Body of pancreas (tissue), 4 donors: ENCODE results near the gene UBB. TPM values are rescaled to one million over a fixed set of nuclear protein-coding genes. Genes with fewer than 3 reads are reported as not detected.

Experiments
- ATAC-seq: fragments of 150-250 bp; one replicate; pipeline ENCODE4 v1.9.1; 2016
- DNase-seq, 4 donors: peaks; one replicate each; pipeline ENCODE4 v3.0.0-alpha.2; 2019
- H3K27ac ChIP-seq, 4 donors: fragments of 200-600 bp; sonication (generic); 1 replicate in 3 of 4; 2 replicates in 1 of 4; pipeline versions ENCODE4 v1.5.1 to v1.6.1; 2016 to 2019; ENCODE audit warnings: mild to moderate bottlenecking in 1 of 4, mixed read lengths in 1 of 4, moderate library complexity in 1 of 4
- H3K27me3 ChIP-seq, 2 donors: fragments of 200-600 bp; sonication (generic); one replicate each; pipeline ENCODE4 v1.6.0; 2016; ENCODE audit warnings: mild to moderate bottlenecking in 1 of 2
- H3K36me3 ChIP-seq, 2 donors: fragments of 200-600 bp; sonication (generic); replicated peaks in 1 of 2; 2 replicates each; pipeline ENCODE4 v1.5.1; 2016; ENCODE audit warnings: low read depth in 2 of 2; ENCODE audit not compliant: insufficient read depth in 1 of 2
- H3K4me1 ChIP-seq: fragments of 200-600 bp; sonication (generic); one replicate; pipeline ENCODE4 v1.6.0; 2016
- H3K4me3 ChIP-seq, 2 donors: fragments of 200-600 bp; sonication (generic); 1 replicate in 1 of 2; 2 replicates in 1 of 2; pipeline ENCODE4 v1.5.1; 2016 to 2019
- H3K9me3 ChIP-seq, 3 donors: fragments of 200-600 bp; sonication (generic); 1 replicate in 2 of 3; 2 replicates in 1 of 3; pipeline ENCODE4 v1.5.1; 2016
- POLR2A ChIP-seq, 3 donors: fragments of 450-650 bp; IDR thresholded peaks; one replicate each; pipeline ENCODE4 v1.6.1; 2016; ENCODE audit warnings: antibody characterized with exemption in 3 of 3, mild to moderate bottlenecking in 2 of 3
- WGBS, 2 donors: methylation state at CpG; one replicate each; pipeline ENCODE4 v1.1.5; 2017; 5-methylcytosine and 5-hydroxymethylcytosine counted together
- intact Hi-C: fragments of 100-400 bp; cut with DNase I; formaldehyde crosslinking; loops from one replicate; pipeline ENCODE4 v1.15.1; 2023
- total RNA-seq, 2 donors: library from RNA; depleted of rRNA; stranded (reverse); fragments of >200 nt; gene quantifications; one replicate each; pipeline ENCODE4 v1.1.0, GENCODE V29; 2016
- TF ChIP-seq, protein P1 (sequence below), 7 experiments: fragments of 450-650 bp in 4 of 7; fragments of 200-600 bp in 3 of 7; sonication (generic) in 3 of 7; IDR thresholded peaks; one replicate each; pipeline ENCODE4 v1.5.1; 2016 to 2019; ENCODE audit warnings: antibody characterized with exemption in 7 of 7

Gene UBB
- total RNA-seq, 2 donors from 2014 or later: 450 to 486 TPM

DNA sequence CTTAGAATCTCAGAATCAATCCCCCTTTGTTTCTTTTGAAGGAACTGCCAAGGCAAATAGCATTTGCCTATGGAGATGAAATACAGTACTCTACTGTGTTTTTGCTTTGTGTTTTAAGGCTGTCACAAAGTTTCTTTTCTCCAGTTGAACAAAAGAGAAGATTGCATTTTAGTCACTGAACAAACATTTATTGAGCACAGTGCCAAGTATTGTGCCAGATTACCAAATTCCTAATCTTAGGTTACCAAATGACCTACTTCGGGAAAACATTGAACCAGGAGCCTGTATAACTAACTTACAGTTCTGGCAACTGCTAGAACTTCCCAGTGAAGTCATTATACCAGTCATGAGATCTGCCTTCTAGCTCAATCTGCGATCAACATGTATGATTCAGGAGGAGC, 3.0 kb upstream of the UBB start:
- peak; percentile 61 for ATAC-seq
- H3K27ac ChIP-seq: peak overlapping the region; percentile 79 to 99 (median 96)
- H3K9me3 ChIP-seq: no peaks in the 10 kb centered on the region
- peaks cover 44% of the 10 kb centered on the region for H3K4me1 ChIP-seq
- intact Hi-C loops: no loop called here
- TF ChIP-seq, protein P1, sequence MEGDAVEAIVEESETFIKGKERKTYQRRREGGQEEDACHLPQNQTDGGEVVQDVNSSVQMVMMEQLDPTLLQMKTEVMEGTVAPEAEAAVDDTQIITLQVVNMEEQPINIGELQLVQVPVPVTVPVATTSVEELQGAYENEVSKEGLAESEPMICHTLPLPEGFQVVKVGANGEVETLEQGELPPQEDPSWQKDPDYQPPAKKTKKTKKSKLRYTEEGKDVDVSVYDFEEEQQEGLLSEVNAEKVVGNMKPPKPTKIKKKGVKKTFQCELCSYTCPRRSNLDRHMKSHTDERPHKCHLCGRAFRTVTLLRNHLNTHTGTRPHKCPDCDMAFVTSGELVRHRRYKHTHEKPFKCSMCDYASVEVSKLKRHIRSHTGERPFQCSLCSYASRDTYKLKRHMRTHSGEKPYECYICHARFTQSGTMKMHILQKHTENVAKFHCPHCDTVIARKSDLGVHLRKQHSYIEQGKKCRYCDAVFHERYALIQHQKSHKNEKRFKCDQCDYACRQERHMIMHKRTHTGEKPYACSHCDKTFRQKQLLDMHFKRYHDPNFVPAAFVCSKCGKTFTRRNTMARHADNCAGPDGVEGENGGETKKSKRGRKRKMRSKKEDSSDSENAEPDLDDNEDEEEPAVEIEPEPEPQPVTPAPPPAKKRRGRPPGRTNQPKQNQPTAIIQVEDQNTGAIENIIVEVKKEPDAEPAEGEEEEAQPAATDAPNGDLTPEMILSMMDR (IDR thresholded peaks at IDR 0.05): peak in 3 of 7 experiments; percentile 14 to 26 (median 21)
- TF ChIP-seq POLR2A (IDR thresholded peaks at IDR 0.05): peak in 2 of 3 donors; percentile 21 to 46
- H3K4me3 ChIP-seq: no peak overlapping the region
- H3K27me3 ChIP-seq: no peaks in the 10 kb centered on the region
- H3K36me3 ChIP-seq: peaks cover 2 to 4% of the 10 kb centered on the region in 2 donors
- 10 to 18% methylated on average over 2 of the region's 2 CpGs for WGBS, 2 donors
- peak in 3 of 4 donors; percentile 37 to 69 (median 58) for DNase-seq

DNA sequence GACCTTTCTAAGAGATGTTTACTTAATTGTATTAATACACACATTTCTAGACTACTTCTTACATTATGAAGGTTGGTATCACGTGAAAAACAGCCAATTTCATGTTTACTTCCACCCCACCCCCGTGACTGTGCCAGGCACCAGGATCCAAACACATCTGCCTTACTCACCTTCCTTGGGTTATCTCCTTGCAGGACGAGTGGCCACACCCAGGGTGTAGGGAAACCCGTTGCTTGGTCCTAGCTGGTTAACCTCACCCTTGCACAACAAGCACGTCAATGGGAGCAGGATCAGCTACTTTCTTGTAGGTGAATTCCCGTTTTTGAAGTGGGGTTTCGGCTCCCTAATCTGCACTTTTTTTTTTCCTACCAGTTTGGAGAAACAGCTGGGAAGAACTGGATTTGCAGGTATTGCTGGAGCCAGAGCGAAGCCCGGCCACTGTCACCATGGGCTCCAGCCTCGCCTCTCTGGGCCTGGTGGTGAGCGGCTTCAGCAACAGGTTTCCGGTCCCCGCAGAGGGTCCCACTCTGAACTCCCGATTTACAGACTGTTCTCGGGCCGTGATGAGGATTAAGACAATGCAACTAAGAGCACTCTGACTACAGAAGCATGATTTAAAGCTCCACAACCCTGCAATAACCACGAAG, 2.1 kb upstream of the UBB start:
- intact Hi-C loops: no loop called here
- Histone ChIP-seq H3K4me1 (peaks cover 52% of the 10 kb centered on the region), H3K4me3 (no peak overlapping the region), H3K36me3 (peaks cover 6% of the 10 kb centered on the region in 2 donors), H3K27ac (peak overlapping the region; percentile 79 to 99 (median 96)), H3K9me3 (no peaks in the 10 kb centered on the region), H3K27me3 (no peaks in the 10 kb centered on the region)
- TF ChIP-seq, protein P1 (IDR thresholded peaks at IDR 0.05): no peak
- no peak for TF ChIP-seq POLR2A (IDR thresholded peaks at IDR 0.05)
- DNase-seq: peak in 1 of 4 donors; percentile 41
- no peak for ATAC-seq
- 56 to 57% methylated on average over 17 of the region's 17 CpGs for WGBS, 2 donors

DNA sequence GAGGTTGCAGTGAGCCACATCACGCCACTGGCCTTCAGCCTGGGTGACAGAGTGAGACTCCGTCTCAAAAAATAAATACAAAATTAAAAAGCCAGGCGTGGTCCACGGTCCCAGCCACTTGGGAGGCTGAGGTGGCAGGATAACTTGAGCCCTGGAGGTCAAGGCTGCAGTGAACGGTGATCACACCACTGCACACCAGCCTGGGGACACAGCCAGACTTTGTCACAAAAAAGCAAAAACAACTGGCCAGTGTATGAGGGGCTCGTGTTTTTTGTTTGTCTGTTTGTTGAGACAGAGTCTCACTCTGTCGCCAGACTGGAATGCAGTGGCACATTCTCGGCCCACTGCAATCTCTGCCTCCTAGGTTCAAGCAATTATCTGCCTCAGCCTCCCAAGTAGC, 1.2 kb upstream of the UBB start:
- 82 to 87% methylated on average over 8 of the region's 8 CpGs for WGBS, 2 donors
- H3K27ac ChIP-seq: peak overlapping the region in 3 of 4 donors; percentile 95 to 99 (median 96)
- no peaks in the 10 kb centered on the region for H3K27me3 ChIP-seq
- peaks cover 56% of the 10 kb centered on the region for H3K4me1 ChIP-seq
- ATAC-seq: no peak
- H3K4me3 ChIP-seq: no peak overlapping the region
- DNase-seq: peak in 1 of 4 donors; percentile 8
- TF ChIP-seq, protein P1 (IDR thresholded peaks at IDR 0.05): no peak
- TF ChIP-seq POLR2A (IDR thresholded peaks at IDR 0.05): no peak
- no peaks in the 10 kb centered on the region for H3K9me3 ChIP-seq
- intact Hi-C loops: loop anchor here (10.0 kb wide), 1 partner anchor 145 kb away; no protein-coding TSS in a partner anchor
- H3K36me3 ChIP-seq: peaks cover 6% of the 10 kb centered on the region in 2 donors

DNA sequence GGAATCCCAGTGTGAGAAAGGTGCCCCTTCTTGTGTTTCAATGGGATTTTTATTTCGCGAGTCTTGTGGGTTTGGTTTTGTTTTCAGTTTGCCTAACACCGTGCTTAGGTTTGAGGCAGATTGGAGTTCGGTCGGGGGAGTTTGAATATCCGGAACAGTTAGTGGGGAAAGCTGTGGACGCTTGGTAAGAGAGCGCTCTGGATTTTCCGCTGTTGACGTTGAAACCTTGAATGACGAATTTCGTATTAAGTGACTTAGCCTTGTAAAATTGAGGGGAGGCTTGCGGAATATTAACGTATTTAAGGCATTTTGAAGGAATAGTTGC, 567 bp downstream of the UBB start:
- Histone ChIP-seq H3K27me3 (no peaks in the 10 kb centered on the region), H3K4me3 (peak overlapping the region; percentile 37 to 39), H3K9me3 (no peaks in the 10 kb centered on the region), H3K36me3 (peaks cover 6% of the 10 kb centered on the region in 2 donors), H3K27ac (peak overlapping the region; percentile 95 to 99 (median 96)), H3K4me1 (peaks cover 62% of the 10 kb centered on the region)
- ATAC-seq (no peak), DNase-seq (peak in 1 of 4 donors; percentile 30)
- intact Hi-C loops: loop anchor here (10.0 kb wide), 1 partner anchor 143 kb away; no protein-coding TSS in a partner anchor
- no peak for TF ChIP-seq POLR2A (IDR thresholded peaks at IDR 0.05)
- TF ChIP-seq, protein P1 (IDR thresholded peaks at IDR 0.05): no peak
- 0% methylated on average over 14 of the region's 14 CpGs for WGBS, 2 donors
